Measurements from ENCODE around the gene SASH1.
"Not testable (repeated sequence)": the region's sequence is repeated elsewhere in the genome, so short reads cannot be mapped to it uniquely, and the experiment has no call there.

DNA sequence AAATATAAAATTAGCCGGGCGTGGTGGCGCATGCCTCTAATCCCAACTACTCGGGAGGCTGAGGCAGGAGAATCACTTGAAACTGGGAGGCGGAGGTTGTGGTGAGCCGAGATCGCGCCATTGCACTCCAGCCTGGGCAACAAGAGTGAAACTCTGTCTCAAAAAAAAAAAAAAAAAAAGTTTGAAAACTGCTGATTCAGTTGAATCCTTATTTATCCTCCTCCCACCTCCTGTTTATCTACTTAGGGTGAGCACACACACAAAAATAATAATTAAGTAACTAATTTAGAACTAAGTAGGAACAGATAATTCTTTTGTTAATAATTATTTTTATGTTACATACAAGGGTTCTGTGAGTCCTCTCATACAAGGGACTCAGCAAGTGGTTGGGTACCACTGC is 49.5 kb downstream of the SASH1 start:
- TF ChIP-seq, protein P1, sequence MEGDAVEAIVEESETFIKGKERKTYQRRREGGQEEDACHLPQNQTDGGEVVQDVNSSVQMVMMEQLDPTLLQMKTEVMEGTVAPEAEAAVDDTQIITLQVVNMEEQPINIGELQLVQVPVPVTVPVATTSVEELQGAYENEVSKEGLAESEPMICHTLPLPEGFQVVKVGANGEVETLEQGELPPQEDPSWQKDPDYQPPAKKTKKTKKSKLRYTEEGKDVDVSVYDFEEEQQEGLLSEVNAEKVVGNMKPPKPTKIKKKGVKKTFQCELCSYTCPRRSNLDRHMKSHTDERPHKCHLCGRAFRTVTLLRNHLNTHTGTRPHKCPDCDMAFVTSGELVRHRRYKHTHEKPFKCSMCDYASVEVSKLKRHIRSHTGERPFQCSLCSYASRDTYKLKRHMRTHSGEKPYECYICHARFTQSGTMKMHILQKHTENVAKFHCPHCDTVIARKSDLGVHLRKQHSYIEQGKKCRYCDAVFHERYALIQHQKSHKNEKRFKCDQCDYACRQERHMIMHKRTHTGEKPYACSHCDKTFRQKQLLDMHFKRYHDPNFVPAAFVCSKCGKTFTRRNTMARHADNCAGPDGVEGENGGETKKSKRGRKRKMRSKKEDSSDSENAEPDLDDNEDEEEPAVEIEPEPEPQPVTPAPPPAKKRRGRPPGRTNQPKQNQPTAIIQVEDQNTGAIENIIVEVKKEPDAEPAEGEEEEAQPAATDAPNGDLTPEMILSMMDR (IDR thresholded peaks at IDR 0.05): not testable (repeated sequence)
- not testable (repeated sequence) for TF ChIP-seq SIN3A (IDR thresholded peaks at IDR 0.05; ENCODE audit: borderline replicate concordance, insufficient read depth, low read depth, low read length)
- TF ChIP-seq, protein P2, sequence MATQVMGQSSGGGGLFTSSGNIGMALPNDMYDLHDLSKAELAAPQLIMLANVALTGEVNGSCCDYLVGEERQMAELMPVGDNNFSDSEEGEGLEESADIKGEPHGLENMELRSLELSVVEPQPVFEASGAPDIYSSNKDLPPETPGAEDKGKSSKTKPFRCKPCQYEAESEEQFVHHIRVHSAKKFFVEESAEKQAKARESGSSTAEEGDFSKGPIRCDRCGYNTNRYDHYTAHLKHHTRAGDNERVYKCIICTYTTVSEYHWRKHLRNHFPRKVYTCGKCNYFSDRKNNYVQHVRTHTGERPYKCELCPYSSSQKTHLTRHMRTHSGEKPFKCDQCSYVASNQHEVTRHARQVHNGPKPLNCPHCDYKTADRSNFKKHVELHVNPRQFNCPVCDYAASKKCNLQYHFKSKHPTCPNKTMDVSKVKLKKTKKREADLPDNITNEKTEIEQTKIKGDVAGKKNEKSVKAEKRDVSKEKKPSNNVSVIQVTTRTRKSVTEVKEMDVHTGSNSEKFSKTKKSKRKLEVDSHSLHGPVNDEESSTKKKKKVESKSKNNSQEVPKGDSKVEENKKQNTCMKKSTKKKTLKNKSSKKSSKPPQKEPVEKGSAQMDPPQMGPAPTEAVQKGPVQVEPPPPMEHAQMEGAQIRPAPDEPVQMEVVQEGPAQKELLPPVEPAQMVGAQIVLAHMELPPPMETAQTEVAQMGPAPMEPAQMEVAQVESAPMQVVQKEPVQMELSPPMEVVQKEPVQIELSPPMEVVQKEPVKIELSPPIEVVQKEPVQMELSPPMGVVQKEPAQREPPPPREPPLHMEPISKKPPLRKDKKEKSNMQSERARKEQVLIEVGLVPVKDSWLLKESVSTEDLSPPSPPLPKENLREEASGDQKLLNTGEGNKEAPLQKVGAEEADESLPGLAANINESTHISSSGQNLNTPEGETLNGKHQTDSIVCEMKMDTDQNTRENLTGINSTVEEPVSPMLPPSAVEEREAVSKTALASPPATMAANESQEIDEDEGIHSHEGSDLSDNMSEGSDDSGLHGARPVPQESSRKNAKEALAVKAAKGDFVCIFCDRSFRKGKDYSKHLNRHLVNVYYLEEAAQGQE (IDR thresholded peaks at IDR 0.05; ENCODE audit: insufficient read depth in 1 of 2, low read depth in 2 of 2, low read length in 1 of 2): not testable (repeated sequence)
